ENCODE results near the gene PAPOLG. TPM values are rescaled to one million over a fixed set of nuclear protein-coding genes. Genes with fewer than 3 reads are reported as not detected.

The PAPOLG gene
- total RNA-seq, 1 donor from 2014 or later: 14.8 TPM

- no peak for FAIRE-seq
- H3K36me3 Mint-ChIP-seq (ENCODE audit: low read depth, unreplicated experiment): peaks cover 3% of the 10 kb centered on the region
- Histone ChIP-seq H3K9me3 (ENCODE audit: insufficient read depth, low read depth, low read length) (no peaks in the 10 kb centered on the region), H3K79me2 (ENCODE audit: insufficient read depth, low read length) (peaks cover 19% of the 10 kb centered on the region), H2AFZ (ENCODE audit: low read depth, low read length) (no peak overlapping the region), H3K27ac (ENCODE audit: low read depth, low read length) (no peak overlapping the region), H3K4me3 (ENCODE audit: insufficient read depth, low read depth, low read length) (no peak overlapping the region), H4K20me1 (ENCODE audit: insufficient read depth, low read length) (peaks cover 12% of the 10 kb centered on the region), H3K4me1 (ENCODE audit: insufficient read depth, low read length) (no peaks in the 10 kb centered on the region), H3K4me2 (ENCODE audit: low read length) (no peak overlapping the region), H3K9ac (ENCODE audit: low read length) (no peak overlapping the region), H3K27me3 (ENCODE audit: insufficient read depth, low read length) (no peaks in the 10 kb centered on the region), H3K36me3 (ENCODE audit: insufficient read depth, low read length) (peaks cover 41% of the 10 kb centered on the region)
- no peaks in the 10 kb centered on the region for H3K27me3 Mint-ChIP-seq (ENCODE audit: low read depth, unreplicated experiment)
- TF ChIP-seq CTCF (IDR thresholded peaks at IDR 0.05; ENCODE audit: insufficient read depth, low read depth, low read length): no peak
- no peak for TF ChIP-seq EZH2 (IDR thresholded peaks at IDR 0.05; ENCODE audit: insufficient read depth, low read length)
- no peak overlapping the region for H3K27ac Mint-ChIP-seq (ENCODE audit: unreplicated experiment)
- no peaks in the 10 kb centered on the region for H3K4me1 Mint-ChIP-seq (ENCODE audit: low read depth, unreplicated experiment)
- H3K4me3 Mint-ChIP-seq (ENCODE audit: unreplicated experiment): no peak overlapping the region
- H3K9me3 Mint-ChIP-seq (ENCODE audit: unreplicated experiment): no peaks in the 10 kb centered on the region
- DNase-seq (ENCODE audit: low read depth): no peak
Measured at GRCh38 chr2:60764736-60765534, 8.9 kb downstream of the PAPOLG start.

GRCh38 chr2:60766283-60766682, 10.2 kb downstream of the PAPOLG start:
- Mint-ChIP-seq H3K9me3 (ENCODE audit: unreplicated experiment) (no peaks in the 10 kb centered on the region), H3K4me1 (ENCODE audit: low read depth, unreplicated experiment) (no peaks in the 10 kb centered on the region), H3K27me3 (ENCODE audit: low read depth, unreplicated experiment) (no peaks in the 10 kb centered on the region), H3K4me3 (ENCODE audit: unreplicated experiment) (no peak overlapping the region), H3K36me3 (ENCODE audit: low read depth, unreplicated experiment) (peaks cover 6% of the 10 kb centered on the region), H3K27ac (ENCODE audit: unreplicated experiment) (no peak overlapping the region)
- H3K4me3 ChIP-seq (ENCODE audit: insufficient read depth, low read depth, low read length): no peak overlapping the region
- no peak overlapping the region for H3K9ac ChIP-seq (ENCODE audit: low read length)
- H3K27me3 ChIP-seq (ENCODE audit: insufficient read depth, low read length): no peaks in the 10 kb centered on the region
- H3K27ac ChIP-seq (ENCODE audit: low read depth, low read length): no peak overlapping the region
- H3K79me2 ChIP-seq (ENCODE audit: insufficient read depth, low read length): peaks cover 11% of the 10 kb centered on the region
- no peak for FAIRE-seq
- H3K4me2 ChIP-seq (ENCODE audit: low read length): no peak overlapping the region
- H2AFZ ChIP-seq (ENCODE audit: low read depth, low read length): no peak overlapping the region
- DNase-seq (ENCODE audit: low read depth): no peak
- TF ChIP-seq EZH2 (IDR thresholded peaks at IDR 0.05; ENCODE audit: insufficient read depth, low read length) (no peak), CTCF (IDR thresholded peaks at IDR 0.05; ENCODE audit: insufficient read depth, low read depth, low read length) (no peak)
- H3K9me3 ChIP-seq (ENCODE audit: insufficient read depth, low read depth, low read length): no peaks in the 10 kb centered on the region
- no peaks in the 10 kb centered on the region for H3K4me1 ChIP-seq (ENCODE audit: insufficient read depth, low read length)
- H3K36me3 ChIP-seq (ENCODE audit: insufficient read depth, low read length): peaks cover 35% of the 10 kb centered on the region
- peaks cover 7% of the 10 kb centered on the region for H4K20me1 ChIP-seq (ENCODE audit: insufficient read depth, low read length)

- no peak overlapping the region for H3K27ac Mint-ChIP-seq (ENCODE audit: unreplicated experiment)
- no peaks in the 10 kb centered on the region for H3K9me3 ChIP-seq (ENCODE audit: insufficient read depth, low read depth, low read length)
- H3K4me3 Mint-ChIP-seq (ENCODE audit: unreplicated experiment): no peak overlapping the region
- H3K27me3 ChIP-seq (ENCODE audit: insufficient read depth, low read length): no peaks in the 10 kb centered on the region
- H3K36me3 ChIP-seq (ENCODE audit: insufficient read depth, low read length): peaks cover 45% of the 10 kb centered on the region
- H3K9ac ChIP-seq (ENCODE audit: low read length): no peak overlapping the region
- peaks cover 9% of the 10 kb centered on the region for H3K79me2 ChIP-seq (ENCODE audit: insufficient read depth, low read length)
- H3K4me3 ChIP-seq (ENCODE audit: insufficient read depth, low read depth, low read length): no peak overlapping the region
- H3K27me3 Mint-ChIP-seq (ENCODE audit: low read depth, unreplicated experiment): no peaks in the 10 kb centered on the region
- no peak overlapping the region for H3K4me2 ChIP-seq (ENCODE audit: low read length)
- peaks cover 7% of the 10 kb centered on the region for H4K20me1 ChIP-seq (ENCODE audit: insufficient read depth, low read length)
- H3K9me3 Mint-ChIP-seq (ENCODE audit: unreplicated experiment): no peaks in the 10 kb centered on the region
- H3K27ac ChIP-seq (ENCODE audit: low read depth, low read length): no peak overlapping the region
- H3K36me3 Mint-ChIP-seq (ENCODE audit: low read depth, unreplicated experiment): peaks cover 6% of the 10 kb centered on the region
- no peak for FAIRE-seq
- DNase-seq (ENCODE audit: low read depth): no peak
- no peak overlapping the region for H2AFZ ChIP-seq (ENCODE audit: low read depth, low read length)
- no peak for TF ChIP-seq CTCF (IDR thresholded peaks at IDR 0.05; ENCODE audit: insufficient read depth, low read depth, low read length)
- TF ChIP-seq EZH2 (IDR thresholded peaks at IDR 0.05; ENCODE audit: insufficient read depth, low read length): no peak
- H3K4me1 Mint-ChIP-seq (ENCODE audit: low read depth, unreplicated experiment): no peaks in the 10 kb centered on the region
- no peaks in the 10 kb centered on the region for H3K4me1 ChIP-seq (ENCODE audit: insufficient read depth, low read length)
Measured at GRCh38 chr2:60771508-60771907, 15.4 kb downstream of the PAPOLG start.

Measured in astrocyte (in vitro differentiated cells and primary cell).